Panc1 (cell line): ENCODE data around the gene FUBP3. TPM values are rescaled to one million over a fixed set of nuclear protein-coding genes. Genes with fewer than 3 reads are reported as not detected.

Experiments used
- ATAC-seq: fragments of 200-7000 bp; cut with Tn5 transposase; 2 replicates; pipeline ENCODE4 v1.9.1; 2020; ENCODE audit warnings: mild to moderate bottlenecking, moderate library complexity
- BruUV-seq: library from RNA; stranded (reverse); fragments of 400-500 nt; replicated peaks from 2 replicates; lab custom pipeline; 2021; lab: Mats Ljungman, UMichigan
- CTCF ChIA-PET: fragments of 300-600 bp; sonication (Branson Sonifier 250); formaldehyde crosslinking; loops from one replicate; lab custom pipeline; 2022; ENCODE audit warnings: antibody characterized with exemption; lab: Charles Lee
- POLR2A ChIA-PET: fragments of 300-600 bp; sonication (Branson Sonifier 250); formaldehyde crosslinking; loops from one replicate; lab custom pipeline; 2022; ENCODE audit warnings: antibody characterized with exemption; lab: Charles Lee
- DNase-seq: peaks from one replicate; pipeline ENCODE4 v3.0.0-alpha.2; 2010; ENCODE audit warnings: low read depth, low spot score
- H3K27ac ChIP-seq: 2 replicates; pipeline ENCODE4 v1.5.1; 2011; ENCODE audit warnings: mild to moderate bottlenecking, low read length, inconsistent platforms
- H3K27me3 ChIP-seq: fragments of 200-500 bp; sonication (Bioruptor generic); 2 replicates; pipeline ENCODE4 v1.6.0; 2014; ENCODE audit warnings: low read length, inconsistent platforms; ENCODE audit not compliant: control insufficient read depth, insufficient read depth
- H3K36me3 ChIP-seq: fragments of 200-500 bp; sonication (Bioruptor generic); 2 replicates; pipeline ENCODE4 v1.5.1; 2014; ENCODE audit warnings: inconsistent platforms, mild to moderate bottlenecking, low read length, moderate library complexity; ENCODE audit not compliant: control insufficient read depth, insufficient read depth
- H3K4me1 ChIP-seq: 2 replicates; pipeline ENCODE4 v1.5.1; 2011; ENCODE audit warnings: inconsistent platforms, mild to moderate bottlenecking, low read length, moderate library complexity; ENCODE audit not compliant: control insufficient read depth, insufficient read depth
- H3K4me3 ChIP-seq, 2 experiments: 2 replicates each; pipeline ENCODE4 v1.5.1; 2011 to 2012; ENCODE audit warnings: low read depth in 2 of 2, low read length in 2 of 2, mild to moderate bottlenecking in 2 of 2, inconsistent platforms in 1 of 2, moderate library complexity in 1 of 2
- H3K9me3 ChIP-seq: fragments of 200-500 bp; sonication (Bioruptor generic); 2 replicates; pipeline ENCODE4 v1.5.1; 2014; ENCODE audit warnings: low read depth, mild to moderate bottlenecking, inconsistent platforms, low read length, moderate library complexity; ENCODE audit not compliant: control insufficient read depth, insufficient read depth
- POLR2AphosphoS5 ChIP-seq: IDR thresholded peaks from 2 replicates; pipeline ENCODE4 v1.6.1; 2012; ENCODE audit warnings: mild to moderate bottlenecking, low read depth, low read length, moderate library complexity
- SIN3A ChIP-seq: IDR thresholded peaks from 2 replicates; pipeline ENCODE4 v1.6.1; 2012; ENCODE audit warnings: low read depth, mild to moderate bottlenecking, low read length, moderate library complexity, borderline replicate concordance; ENCODE audit not compliant: insufficient read depth
- TCF7L2 ChIP-seq: IDR thresholded peaks from 2 replicates; pipeline ENCODE4 v1.6.1; 2011; ENCODE audit warnings: mild to moderate bottlenecking, low read depth, low read length, inconsistent platforms
- in situ Hi-C: cut with HindIII; loops from 2 replicates; pipeline ENCODE4 v1.10.0; 2016; ENCODE audit warnings: low sequenced_read_pairs, low pct_unique_long_range_greater_than_20kb
- intact Hi-C: fragments of 100-400 bp; cut with micrococcal nuclease; formaldehyde crosslinking; loops from one replicate; pipeline ENCODE4 v1.10.0; 2022; ENCODE audit not compliant: unreplicated experiment
- total RNA-seq: library from RNA; stranded (reverse); gene quantifications from one replicate; pipeline ENCODE4 v1.2.1, GENCODE V29; 2021; ENCODE audit not compliant: unreplicated experiment
- TF ChIP-seq, protein P1 (sequence below): fragments of 450-650 bp; IDR thresholded peaks from 2 replicates; pipeline ENCODE4 v1.5.1; 2017; ENCODE audit warnings: mild to moderate bottlenecking
- TF ChIP-seq, protein P2 (sequence below), 2 experiments: IDR thresholded peaks; 2 replicates each; pipeline ENCODE4 v1.6.1; 2011 to 2012; ENCODE audit warnings: low read depth in 2 of 2, control low read depth in 1 of 2, low read length in 1 of 2, mild to moderate bottlenecking in 1 of 2, moderate library complexity in 1 of 2; ENCODE audit not compliant: insufficient read depth in 1 of 2

Gene FUBP3
- total RNA-seq, 1 experiment from 2014 or later = 46.6 TPM

DNA sequence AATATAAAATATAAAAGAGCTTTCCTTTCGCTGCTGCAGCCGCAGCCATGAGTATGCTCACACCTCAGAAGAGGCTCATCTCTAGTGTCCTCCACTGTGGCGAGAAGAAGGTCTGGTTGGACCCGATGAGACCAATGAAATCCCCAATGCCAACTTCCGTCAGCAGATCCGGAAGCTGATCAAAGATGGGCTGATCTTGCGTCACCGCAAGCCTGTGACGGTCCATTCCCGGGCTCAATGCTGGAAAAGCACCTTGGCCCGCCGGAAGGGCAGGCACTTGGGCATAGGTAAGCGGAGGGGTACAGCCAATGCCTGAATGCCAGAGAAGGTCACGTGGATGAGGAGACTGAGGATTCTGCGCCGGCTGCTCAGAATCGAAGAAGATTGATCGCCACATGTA lies 72.4 kb downstream of the FUBP3 start:
- in situ Hi-C loops = no loop called here
- no peaks in the 10 kb centered on the region for H3K9me3 ChIP-seq
- H3K27me3 ChIP-seq = no peaks in the 10 kb centered on the region
- H3K4me1 ChIP-seq = no peaks in the 10 kb centered on the region
- H3K36me3 ChIP-seq = no peaks in the 10 kb centered on the region
- CTCF ChIA-PET = no interaction called here
- no peak for ATAC-seq
- intact Hi-C loops = no loop called here
- no peak overlapping the region for H3K27ac ChIP-seq
- TF ChIP-seq TCF7L2 (no peak), SIN3A (no peak), POLR2AphosphoS5 (no peak)
- TF ChIP-seq, protein P1, sequence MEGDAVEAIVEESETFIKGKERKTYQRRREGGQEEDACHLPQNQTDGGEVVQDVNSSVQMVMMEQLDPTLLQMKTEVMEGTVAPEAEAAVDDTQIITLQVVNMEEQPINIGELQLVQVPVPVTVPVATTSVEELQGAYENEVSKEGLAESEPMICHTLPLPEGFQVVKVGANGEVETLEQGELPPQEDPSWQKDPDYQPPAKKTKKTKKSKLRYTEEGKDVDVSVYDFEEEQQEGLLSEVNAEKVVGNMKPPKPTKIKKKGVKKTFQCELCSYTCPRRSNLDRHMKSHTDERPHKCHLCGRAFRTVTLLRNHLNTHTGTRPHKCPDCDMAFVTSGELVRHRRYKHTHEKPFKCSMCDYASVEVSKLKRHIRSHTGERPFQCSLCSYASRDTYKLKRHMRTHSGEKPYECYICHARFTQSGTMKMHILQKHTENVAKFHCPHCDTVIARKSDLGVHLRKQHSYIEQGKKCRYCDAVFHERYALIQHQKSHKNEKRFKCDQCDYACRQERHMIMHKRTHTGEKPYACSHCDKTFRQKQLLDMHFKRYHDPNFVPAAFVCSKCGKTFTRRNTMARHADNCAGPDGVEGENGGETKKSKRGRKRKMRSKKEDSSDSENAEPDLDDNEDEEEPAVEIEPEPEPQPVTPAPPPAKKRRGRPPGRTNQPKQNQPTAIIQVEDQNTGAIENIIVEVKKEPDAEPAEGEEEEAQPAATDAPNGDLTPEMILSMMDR = no peak
- TF ChIP-seq, protein P2, sequence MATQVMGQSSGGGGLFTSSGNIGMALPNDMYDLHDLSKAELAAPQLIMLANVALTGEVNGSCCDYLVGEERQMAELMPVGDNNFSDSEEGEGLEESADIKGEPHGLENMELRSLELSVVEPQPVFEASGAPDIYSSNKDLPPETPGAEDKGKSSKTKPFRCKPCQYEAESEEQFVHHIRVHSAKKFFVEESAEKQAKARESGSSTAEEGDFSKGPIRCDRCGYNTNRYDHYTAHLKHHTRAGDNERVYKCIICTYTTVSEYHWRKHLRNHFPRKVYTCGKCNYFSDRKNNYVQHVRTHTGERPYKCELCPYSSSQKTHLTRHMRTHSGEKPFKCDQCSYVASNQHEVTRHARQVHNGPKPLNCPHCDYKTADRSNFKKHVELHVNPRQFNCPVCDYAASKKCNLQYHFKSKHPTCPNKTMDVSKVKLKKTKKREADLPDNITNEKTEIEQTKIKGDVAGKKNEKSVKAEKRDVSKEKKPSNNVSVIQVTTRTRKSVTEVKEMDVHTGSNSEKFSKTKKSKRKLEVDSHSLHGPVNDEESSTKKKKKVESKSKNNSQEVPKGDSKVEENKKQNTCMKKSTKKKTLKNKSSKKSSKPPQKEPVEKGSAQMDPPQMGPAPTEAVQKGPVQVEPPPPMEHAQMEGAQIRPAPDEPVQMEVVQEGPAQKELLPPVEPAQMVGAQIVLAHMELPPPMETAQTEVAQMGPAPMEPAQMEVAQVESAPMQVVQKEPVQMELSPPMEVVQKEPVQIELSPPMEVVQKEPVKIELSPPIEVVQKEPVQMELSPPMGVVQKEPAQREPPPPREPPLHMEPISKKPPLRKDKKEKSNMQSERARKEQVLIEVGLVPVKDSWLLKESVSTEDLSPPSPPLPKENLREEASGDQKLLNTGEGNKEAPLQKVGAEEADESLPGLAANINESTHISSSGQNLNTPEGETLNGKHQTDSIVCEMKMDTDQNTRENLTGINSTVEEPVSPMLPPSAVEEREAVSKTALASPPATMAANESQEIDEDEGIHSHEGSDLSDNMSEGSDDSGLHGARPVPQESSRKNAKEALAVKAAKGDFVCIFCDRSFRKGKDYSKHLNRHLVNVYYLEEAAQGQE (IDR thresholded peaks at IDR 0.05; ENCODE audit: insufficient read depth in 1 of 2, low read depth in 2 of 2, low read length in 1 of 2) = no peak
- no peak overlapping the region for H3K4me3 ChIP-seq
- POLR2A ChIA-PET = no interaction called here
- DNase-seq = no peak
- no TSS peak for BruUV-seq

DNA sequence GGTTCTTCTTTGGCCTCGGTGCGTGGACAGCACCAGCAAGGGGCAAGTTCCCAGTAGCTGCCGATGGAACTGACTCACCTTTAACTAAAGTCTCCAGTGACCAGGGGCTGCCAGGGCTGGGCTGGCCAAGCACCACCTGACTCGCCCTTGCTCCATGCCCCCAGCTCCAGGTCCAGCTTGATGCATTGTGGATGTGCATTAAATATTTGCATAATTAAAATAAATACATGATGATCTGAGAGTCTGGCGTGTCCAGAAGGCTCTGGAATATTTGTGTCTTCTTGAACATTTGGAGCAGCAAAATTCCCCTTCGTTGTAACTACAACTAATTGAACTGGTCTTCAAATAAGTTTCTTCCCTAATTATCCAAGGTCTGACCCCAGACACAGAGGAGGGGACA lies 75.5 kb downstream of the FUBP3 start:
- H3K36me3 ChIP-seq = no peaks in the 10 kb centered on the region
- H3K4me3 ChIP-seq = no peak overlapping the region
- TF ChIP-seq POLR2AphosphoS5 (no peak), SIN3A (no peak), TCF7L2 (no peak)
- TF ChIP-seq, protein P2 (IDR thresholded peaks at IDR 0.05; ENCODE audit: insufficient read depth in 1 of 2, low read depth in 2 of 2, low read length in 1 of 2) = no peak
- TF ChIP-seq, protein P1 = no peak
- H3K9me3 ChIP-seq = no peaks in the 10 kb centered on the region
- no peaks in the 10 kb centered on the region for H3K4me1 ChIP-seq
- in situ Hi-C loops = no loop called here
- BruUV-seq = no TSS peak
- H3K27ac ChIP-seq = no peak overlapping the region
- ATAC-seq (no peak), DNase-seq (no peak)
- intact Hi-C loops = no loop called here
- POLR2A ChIA-PET = no interaction called here
- no peaks in the 10 kb centered on the region; the same call in 1 of the 2 replicates for H3K27me3 ChIP-seq
- CTCF ChIA-PET = no interaction called here
